SK-N-DZ (cell line): Measurements from ENCODE around the gene SCGB3A1.

ENCODE experiments used
- DNase-seq: peaks from one replicate; pipeline ENCODE4 v3.0.0-alpha.2; 2015; ENCODE audit warnings: low spot score

SCGB3A1 gene

GRCh38 chr5:180606215-180606785 is 15.0 kb upstream of the SCGB3A1 start:
- no peak for DNase-seq

- DNase-seq: peak; percentile 59
Measured at GRCh38 chr5:180605554-180606214, 14.4 kb upstream of the SCGB3A1 start.

- DNase-seq: no peak
Measured at GRCh38 chr5:180604271-180604670, 13.0 kb upstream of the SCGB3A1 start.

DNA sequence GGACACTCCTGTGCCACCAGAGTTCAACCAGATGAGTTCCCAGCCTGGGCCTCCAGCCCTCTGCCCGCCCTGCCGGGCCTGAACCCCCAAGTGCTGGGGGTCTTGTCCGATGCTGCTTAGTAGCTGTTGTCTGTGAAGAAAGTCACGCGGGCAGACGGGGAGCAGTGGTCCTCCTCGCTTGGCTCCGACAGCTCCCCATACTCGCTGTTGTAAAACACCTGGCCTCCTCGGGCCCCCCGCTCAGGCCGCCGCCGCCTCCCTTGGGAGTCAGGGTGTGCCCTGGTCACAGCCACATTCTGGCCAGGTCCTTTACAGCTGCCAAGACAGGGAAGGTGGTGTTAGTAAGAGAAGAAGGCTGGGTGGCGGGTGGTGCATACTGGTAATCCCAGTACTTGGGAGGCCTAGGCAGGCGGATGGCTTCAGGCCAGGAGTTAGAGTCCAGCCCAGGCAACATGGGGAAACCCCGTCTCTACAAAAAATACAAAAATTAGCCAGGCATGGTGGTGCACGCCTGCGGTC is 11.8 kb upstream of the SCGB3A1 start:
- DNase-seq: no peak

GRCh38 chr5:180602481-180603075 is 11.3 kb upstream of the SCGB3A1 start:
- DNase-seq: no peak

DNA sequence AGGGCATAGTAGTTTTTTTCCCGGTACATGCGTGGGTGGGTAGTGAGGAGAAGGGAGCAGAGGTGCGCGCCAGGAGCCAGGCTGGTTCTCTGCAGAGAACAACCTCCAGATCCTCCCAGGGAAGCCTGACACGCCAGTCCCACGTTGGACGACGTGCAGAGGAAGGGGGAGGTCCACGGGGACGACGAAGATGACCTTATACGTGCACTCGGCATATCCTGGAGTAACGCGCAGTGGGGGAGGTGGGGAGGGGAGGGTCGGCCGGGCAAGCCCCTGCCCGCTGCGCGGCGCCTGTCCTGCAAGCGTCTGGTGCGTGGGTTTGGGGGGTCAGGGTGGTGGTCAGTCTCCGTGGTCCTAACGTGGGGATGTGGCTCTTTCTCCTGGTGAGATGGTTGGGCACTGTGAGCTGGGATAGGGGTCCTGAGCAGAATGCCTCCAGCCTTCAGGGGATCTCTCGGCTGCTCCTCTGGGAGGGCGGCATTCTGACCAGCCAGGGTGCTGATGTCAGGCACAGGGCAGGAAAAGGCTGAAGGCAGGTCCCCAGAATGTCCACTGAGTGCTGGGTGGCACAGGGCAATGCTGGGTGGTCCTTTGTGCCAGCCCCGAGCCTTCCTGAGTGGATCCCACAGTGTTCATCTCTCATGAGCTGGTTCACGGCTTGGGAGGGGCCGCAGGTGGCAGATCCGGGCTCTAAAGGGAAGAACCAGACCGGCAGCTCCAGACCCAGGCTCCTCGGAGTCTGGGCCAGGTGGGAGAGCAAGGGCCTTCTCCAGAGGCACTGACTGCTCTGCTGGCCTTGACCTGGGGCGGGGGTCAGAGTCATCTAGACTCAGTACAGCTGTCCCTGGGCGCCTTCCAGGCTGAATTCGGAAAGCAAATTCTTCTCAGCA is 10.5 kb upstream of the SCGB3A1 start:
- DNase-seq: no peak

- DNase-seq: no peak
Measured at GRCh38 chr5:180600554-180601041, 9.3 kb upstream of the SCGB3A1 start.

DNA sequence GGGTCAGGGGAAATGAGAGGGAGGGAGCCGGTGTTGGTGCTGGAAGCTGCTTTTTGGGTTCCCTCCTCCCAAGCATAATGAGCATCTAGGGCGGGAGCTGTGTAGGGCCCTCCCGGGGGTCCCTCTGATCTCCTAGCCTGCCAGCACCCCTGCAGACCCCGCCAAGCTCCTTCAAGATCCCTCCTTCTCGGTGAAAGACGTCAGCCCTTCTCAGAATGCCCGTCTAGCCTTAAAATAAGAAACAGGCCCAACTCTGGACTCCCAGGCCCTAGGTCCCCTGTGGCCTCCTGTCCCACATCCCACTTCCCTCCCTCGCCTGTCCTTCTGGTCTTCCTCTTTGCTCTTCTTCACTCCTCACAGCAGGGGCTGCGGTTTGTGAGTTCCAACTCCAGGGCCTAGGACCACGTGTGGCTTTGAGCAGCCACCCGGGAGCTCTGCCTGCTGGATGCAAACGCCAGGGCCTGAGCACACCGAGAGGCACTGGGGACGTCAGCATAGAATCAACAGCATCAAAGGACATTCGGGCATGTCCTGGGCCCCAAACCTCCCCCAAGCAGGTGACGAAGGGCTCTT is 8.8 kb upstream of the SCGB3A1 start:
- no peak for DNase-seq

GRCh38 chr5:180599590-180599914 is 8.3 kb upstream of the SCGB3A1 start:
- no peak for DNase-seq

- no peak for DNase-seq
Measured at GRCh38 chr5:180598797-180599589, 7.7 kb upstream of the SCGB3A1 start.

DNA sequence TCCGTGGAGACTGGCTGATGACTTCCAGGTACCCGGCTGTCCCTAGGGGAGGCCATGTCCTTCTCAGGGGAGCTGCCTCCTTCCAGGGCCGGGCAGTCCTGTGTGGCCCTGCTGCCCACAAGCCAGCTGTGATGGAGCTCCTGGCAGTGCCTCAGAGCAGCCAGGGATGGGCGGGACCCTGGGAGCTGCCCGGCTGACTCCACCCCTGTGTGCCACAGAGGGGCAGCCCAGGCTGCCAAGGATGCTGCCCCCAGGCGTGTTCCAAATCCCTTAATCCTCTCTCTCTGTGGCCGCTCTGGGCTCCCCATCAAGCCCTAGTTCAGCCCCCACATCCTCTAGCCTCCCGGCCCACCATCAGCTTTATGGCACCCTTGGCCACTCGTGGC is 7.0 kb upstream of the SCGB3A1 start:
- no peak for DNase-seq

DNA sequence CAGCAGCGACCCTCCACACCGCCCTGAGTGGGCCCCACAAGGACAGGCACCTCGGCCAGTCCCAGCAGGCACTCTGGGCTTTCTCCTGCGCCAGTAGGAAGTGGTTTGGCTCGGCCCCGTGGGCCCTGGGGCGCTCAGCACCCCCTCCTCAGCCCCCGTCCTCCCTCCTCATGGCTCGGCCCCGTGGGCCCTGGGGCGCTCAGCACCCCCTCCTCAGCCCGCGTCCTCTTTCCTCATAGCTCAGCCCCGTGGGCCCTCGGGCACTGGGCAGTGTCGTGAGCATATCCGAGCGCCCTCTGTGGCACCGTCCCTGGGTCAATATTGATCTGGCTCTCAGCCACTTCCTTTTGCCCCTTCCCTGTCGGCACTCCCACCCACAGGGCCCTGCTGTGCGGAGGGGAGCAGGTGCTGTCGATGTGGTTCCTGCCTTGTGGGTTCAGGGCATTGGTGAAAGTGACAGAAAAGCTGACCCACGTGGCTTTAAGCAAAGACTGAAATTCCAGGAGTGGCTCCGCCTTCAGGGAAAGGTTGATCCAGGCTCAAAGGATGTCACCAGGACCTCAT is 5.5 kb upstream of the SCGB3A1 start:
- DNase-seq: no peak

DNA sequence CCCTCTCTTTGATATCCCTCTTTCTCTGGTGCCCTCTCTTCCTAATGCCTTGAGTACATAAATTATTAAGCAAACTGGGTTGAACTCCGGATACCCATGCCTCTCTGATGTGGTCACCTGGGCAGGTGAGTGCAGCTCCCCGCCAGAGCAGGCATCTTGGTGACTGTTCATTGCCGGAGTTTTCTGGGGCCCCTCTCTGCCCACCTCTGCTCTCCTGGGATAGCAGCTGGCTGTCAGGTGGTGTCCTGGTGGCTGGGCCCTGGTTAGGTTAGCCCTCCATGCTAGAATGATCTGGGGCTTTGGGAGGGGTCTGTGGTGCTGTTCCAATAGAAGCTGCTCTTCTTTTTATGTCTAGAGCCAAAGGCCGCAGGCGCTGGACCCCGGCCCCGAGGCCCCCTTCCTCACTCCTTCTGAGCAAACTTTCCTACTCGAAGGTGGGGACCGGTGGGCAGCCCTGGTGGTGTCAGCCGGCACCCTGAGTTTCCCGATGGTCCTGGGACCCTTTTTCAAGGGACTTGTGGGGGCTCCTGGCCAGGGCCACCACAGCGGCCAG is 4.9 kb upstream of the SCGB3A1 start:
- no peak for DNase-seq

GRCh38 chr5:180595381-180596114 is 4.2 kb upstream of the SCGB3A1 start:
- DNase-seq: no peak

DNA sequence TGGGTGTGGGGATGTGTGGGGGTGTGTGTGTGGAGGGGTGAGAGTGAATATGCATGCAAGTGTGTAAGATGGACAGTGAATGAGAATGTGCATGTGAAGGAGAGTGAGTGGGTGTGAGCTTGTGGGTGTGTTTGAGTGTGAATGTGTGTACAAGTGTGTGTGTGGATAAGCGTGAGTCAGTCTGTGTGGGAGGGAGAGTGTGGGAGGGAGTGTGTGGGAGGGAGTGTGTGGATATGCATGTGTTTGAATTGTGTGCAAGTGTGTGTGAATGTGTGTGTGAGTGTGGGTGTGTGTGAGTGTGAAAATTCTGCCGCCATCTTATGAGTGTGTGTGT is 3.7 kb upstream of the SCGB3A1 start:
- no peak for DNase-seq

DNA sequence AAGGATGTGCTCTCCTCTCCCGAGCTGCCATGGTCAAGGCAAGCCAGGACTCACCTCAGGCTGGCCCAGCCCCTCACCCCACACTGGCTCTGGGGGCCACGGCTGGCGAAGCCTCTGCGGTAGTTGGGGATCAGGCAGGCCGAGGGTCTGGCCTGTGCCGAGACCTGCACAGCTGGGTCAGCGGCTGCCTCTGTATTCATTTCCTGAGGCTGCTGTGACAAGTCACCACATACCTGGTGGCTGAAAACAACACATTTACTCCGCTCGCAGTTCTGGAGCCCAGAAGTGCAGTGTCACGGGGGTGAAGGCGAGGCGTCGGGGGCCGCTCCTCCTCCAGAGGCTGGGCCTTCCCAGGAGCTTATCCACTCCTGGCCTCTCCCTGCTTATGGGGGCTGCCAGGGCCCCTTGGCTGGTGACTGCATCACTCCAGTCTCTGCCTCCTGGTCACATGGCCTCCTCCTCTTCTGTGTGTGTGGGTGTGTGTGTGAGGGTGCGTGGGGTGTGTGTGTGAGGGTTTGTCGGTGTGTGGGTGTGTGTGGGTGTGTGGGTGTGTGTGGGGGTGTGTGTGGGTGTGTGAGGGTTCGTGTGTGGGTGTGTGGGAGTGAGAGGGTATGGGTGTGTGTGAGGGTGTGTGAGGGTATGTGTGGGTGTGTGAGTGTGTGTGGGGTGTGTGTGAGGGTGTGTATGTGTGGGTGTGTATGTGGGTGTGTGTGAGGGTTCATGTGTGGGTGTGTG is 3.2 kb upstream of the SCGB3A1 start:
- no peak for DNase-seq

DNA sequence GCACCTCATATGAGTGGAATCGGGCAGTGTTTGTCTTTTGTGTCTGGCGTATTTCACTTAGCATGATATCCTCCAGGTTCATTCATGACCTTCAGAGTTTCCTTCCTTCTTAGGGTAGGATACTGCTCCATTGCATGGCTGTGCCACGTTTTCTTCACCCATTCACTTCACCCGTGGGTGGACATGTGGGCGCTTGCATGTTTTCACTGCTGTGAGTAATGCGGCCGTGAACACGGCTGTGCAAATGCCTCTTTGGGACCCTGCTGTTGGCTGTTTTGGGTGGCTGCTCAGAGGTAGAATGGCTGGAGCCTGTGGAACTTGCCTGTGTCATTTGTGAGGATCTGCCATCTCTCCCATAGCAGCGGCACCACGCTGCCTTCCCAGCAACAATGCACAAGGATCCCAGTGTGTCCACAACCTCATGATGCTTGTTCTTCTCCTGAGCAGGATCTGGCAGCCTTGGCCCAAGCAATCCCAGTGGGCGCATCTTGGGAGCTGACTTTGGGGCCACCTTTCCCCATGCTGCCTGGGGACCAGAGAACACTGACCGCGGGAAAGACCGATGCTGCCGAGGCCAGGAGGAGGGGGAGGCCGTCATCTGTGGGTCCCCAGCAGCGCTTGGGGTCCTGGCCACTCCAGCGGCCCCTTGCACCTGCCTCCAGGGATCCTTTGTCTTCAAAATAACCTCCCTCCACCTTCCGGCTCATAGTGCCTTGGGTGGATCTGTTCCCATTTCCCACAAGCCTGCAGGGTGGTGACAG is 2.3 kb upstream of the SCGB3A1 start:
- DNase-seq: no peak

DNA sequence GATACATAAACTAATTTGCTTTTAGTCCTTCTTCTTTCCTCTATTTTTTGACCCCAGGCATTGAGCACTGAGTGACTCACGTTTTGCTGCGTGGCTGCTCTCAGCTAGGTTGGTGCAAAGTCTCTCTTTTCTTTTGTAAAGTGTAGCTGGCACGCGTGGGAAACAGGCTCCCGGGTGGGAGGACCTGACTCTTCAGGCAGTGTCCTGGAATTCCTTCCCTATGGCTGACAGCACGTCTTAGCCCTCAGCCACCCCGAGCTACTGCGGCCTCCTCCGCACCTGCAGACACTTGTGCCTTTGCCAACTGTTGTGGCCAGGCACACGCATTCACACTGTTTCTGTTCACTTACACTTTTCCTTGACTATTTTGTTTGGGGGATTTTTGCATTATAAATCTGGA is 877 bp upstream of the SCGB3A1 start:
- DNase-seq: no peak
